Measurements from ENCODE around the gene ASTN2. TPM values are rescaled to one million over a fixed set of nuclear protein-coding genes. Genes with fewer than 3 reads are reported as not detected.

ASTN2 gene
- total and polyA plus RNA-seq, 7 donors, result 0.60 to 7.5 (median 2.2) TPM

DNA sequence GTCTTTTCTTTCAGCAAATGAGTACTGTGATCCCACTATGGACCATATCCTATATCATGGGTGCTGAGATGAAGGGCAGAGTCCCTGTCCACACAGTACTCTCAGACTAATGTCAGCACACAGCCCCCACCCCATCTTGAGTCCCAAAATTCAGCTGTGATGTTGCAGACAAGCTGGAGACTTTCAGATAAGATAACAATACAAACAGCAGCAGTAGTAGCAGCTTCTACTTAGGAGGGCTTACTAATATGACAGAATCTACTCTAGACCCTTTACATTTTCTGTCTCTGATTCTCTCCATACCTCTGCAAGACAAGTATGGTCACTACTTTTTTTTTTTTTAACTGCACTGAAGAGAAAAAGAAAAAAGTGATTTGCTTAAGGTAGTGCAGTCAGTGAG is 856.8 kb downstream of the ASTN2 start:
- Histone ChIP-seq H3K4me3 (no peak overlapping the region), H3K9me3 (no peaks in the 10 kb centered on the region), H3K27ac (no peak overlapping the region), H3K36me3 (no peaks in the 10 kb centered on the region), H3K4me1 (peaks cover 0 to 4% (median 0%) of the 10 kb centered on the region in 4 donors), H3K27me3 (no peaks in the 10 kb centered on the region)
- TF ChIP-seq POLR2AphosphoS5 (IDR thresholded peaks at IDR 0.05) (no peak), POLR2A (IDR thresholded peaks at IDR 0.05) (no peak), EP300 (IDR thresholded peaks at IDR 0.05) (no peak)
- TF ChIP-seq, protein P1, sequence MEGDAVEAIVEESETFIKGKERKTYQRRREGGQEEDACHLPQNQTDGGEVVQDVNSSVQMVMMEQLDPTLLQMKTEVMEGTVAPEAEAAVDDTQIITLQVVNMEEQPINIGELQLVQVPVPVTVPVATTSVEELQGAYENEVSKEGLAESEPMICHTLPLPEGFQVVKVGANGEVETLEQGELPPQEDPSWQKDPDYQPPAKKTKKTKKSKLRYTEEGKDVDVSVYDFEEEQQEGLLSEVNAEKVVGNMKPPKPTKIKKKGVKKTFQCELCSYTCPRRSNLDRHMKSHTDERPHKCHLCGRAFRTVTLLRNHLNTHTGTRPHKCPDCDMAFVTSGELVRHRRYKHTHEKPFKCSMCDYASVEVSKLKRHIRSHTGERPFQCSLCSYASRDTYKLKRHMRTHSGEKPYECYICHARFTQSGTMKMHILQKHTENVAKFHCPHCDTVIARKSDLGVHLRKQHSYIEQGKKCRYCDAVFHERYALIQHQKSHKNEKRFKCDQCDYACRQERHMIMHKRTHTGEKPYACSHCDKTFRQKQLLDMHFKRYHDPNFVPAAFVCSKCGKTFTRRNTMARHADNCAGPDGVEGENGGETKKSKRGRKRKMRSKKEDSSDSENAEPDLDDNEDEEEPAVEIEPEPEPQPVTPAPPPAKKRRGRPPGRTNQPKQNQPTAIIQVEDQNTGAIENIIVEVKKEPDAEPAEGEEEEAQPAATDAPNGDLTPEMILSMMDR (IDR thresholded peaks at IDR 0.05), result no peak
- DNase-seq, result no peak
- intact Hi-C loops (cut with DNase I), result no loop called here

DNA sequence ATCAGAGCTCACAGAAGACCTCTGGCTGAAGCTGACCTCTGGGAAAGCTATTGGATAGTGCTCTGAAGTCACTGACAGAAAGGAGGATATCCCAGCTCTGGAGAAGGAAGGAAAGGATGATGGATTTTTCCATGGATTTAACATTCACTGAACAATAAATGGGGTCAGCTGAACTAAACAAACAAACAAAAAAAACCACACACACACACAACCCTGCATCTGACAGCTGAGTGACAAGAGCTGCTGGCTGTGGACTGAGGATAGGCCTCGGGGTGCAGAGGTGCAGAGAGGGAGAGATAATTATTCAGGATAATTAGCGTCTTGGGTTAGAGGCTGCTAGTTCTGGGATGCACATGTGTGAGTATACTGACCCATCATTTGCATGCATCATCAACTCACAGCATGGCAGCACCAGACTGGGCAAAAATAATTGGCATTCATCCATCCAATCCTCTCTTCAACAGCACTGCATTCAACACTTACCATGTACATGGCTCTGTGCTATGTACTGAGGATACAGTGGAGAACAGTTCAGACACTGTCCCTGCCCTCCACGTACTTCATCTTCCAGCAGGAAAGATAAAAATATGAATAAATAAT is 859.2 kb downstream of the ASTN2 start:
- peaks cover 0 to 4% (median 0%) of the 10 kb centered on the region in 4 donors for H3K4me1 ChIP-seq
- WGBS, 2 donors, result 87 to 92% methylated on average over 3 of the region's 3 CpGs
- no peaks in the 10 kb centered on the region for H3K27me3 ChIP-seq
- H3K27ac ChIP-seq, result no peak overlapping the region
- no peaks in the 10 kb centered on the region for H3K9me3 ChIP-seq
- TF ChIP-seq POLR2A (IDR thresholded peaks at IDR 0.05) (no peak), EP300 (IDR thresholded peaks at IDR 0.05) (no peak), POLR2AphosphoS5 (IDR thresholded peaks at IDR 0.05) (no peak)
- TF ChIP-seq, protein P1 (IDR thresholded peaks at IDR 0.05), result no peak
- H3K36me3 ChIP-seq, result no peaks in the 10 kb centered on the region
- DNase-seq, result no peak
- intact Hi-C loops (cut with DNase I), result no loop called here
- H3K4me3 ChIP-seq, result no peak overlapping the region

DNA sequence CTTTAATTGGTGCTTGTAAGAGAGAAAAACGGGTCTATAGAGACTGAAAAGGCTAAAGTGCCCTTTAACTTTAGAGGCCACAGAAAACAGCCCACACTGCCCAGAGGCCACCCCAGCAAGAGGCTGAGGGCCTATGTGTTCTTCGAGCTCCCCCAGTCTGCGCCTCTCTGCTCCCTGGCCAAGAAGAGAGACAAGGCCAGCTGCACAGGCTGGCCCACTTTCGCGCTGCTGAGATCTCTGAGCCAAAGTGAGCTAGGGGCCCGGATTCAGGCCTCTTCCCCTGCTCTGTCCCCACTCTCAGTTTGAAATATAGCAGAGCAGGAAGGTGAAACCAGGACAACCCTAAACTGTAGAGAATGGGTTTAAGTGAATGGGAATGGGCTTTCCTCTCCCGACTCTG is 859.7 kb downstream of the ASTN2 start:
- no peak for TF ChIP-seq POLR2AphosphoS5 (IDR thresholded peaks at IDR 0.05)
- TF ChIP-seq, protein P1 (IDR thresholded peaks at IDR 0.05), result no peak
- no peak for TF ChIP-seq EP300 (IDR thresholded peaks at IDR 0.05)
- TF ChIP-seq POLR2A (IDR thresholded peaks at IDR 0.05), result no peak
- DNase-seq, result peak; percentile 73
- Histone ChIP-seq H3K4me3 (no peak overlapping the region), H3K27ac (no peak overlapping the region), H3K27me3 (no peaks in the 10 kb centered on the region), H3K4me1 (peaks cover 0 to 4% (median 0%) of the 10 kb centered on the region in 4 donors), H3K36me3 (no peaks in the 10 kb centered on the region), H3K9me3 (no peaks in the 10 kb centered on the region)
- intact Hi-C loops (cut with DNase I), result no loop called here
- WGBS, 2 donors, result 83 to 85% methylated on average over 7 of the region's 7 CpGs

DNA sequence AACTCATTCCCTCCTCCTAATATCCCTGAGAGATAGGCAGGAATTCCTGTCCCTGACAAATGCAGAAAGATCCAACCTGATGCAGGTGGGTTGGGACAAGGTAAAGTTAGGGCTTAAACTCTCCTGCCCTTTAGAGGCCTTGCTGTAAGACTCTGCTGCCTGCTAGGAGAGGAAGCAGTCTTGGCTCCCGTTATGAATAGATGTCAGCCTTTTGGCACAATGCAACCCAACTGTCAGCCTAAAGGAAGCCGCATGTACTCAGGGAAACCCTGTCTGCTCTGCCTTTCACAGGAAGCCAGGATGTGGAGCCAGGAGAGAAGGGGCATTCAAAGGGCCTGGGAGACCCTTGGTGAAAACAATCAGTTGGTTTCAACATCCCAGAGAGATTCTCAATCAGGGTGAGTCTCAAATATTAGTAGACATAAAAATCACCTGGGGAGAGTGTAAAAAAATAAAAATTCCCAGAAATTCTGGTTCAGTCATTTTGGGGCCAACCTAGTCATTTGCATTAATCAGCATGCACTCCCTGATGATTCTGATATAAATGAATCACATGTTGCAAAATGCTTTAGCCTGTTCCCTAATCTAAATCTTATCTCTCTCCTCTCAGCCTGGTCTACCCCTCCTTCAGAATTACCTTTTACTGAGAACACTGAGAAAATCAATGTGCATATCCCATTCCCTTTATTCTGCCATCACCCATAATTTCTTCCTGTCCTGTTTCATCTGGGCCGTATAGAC is 864.0 kb downstream of the ASTN2 start:
- H3K27me3 ChIP-seq, result no peaks in the 10 kb centered on the region
- 41 to 56% methylated on average over 3 of the region's 3 CpGs for WGBS, 2 donors
- TF ChIP-seq POLR2AphosphoS5 (IDR thresholded peaks at IDR 0.05), result peak in 1 of 4 donors; percentile 18
- TF ChIP-seq EP300 (IDR thresholded peaks at IDR 0.05), result no peak
- TF ChIP-seq, protein P1 (IDR thresholded peaks at IDR 0.05), result no peak
- H3K4me3 ChIP-seq, result no peak overlapping the region
- H3K36me3 ChIP-seq, result no peaks in the 10 kb centered on the region
- peak overlapping the region in 2 of 4 donors; percentile 11 to 14 for H3K27ac ChIP-seq
- H3K9me3 ChIP-seq, result no peaks in the 10 kb centered on the region
- H3K4me1 ChIP-seq, result peaks cover 0 to 4% (median 0%) of the 10 kb centered on the region in 4 donors
- DNase-seq, result no peak
- intact Hi-C loops (cut with DNase I), result no loop called here

All from sigmoid colon (tissue), 7 donors.